Esophagus mucosa (tissue), 1 donor: Measurements from ENCODE around the gene DENND4B. TPM values are rescaled to one million over a fixed set of nuclear protein-coding genes. Genes with fewer than 3 reads are reported as not detected.
"Not testable (repeated sequence)": the region's sequence is repeated elsewhere in the genome, so short reads cannot be mapped to it uniquely, and the experiment has no call there.

ENCODE experiments used
- ATAC-seq: fragments of 200-7000 bp; cut with Tn5 transposase; one replicate; pipeline ENCODE4 v1.9.1; 2020
- total RNA-seq: library from RNA; stranded (reverse); gene quantifications from one replicate; pipeline ENCODE4 v1.2.4, GENCODE V29; 2023
- donor health status: DM: yes; HTN: yes; CAD: no.

DENND4B gene
- total RNA-seq, result 12.1 TPM

- ATAC-seq, result peak; percentile 79
Measured at GRCh38 chr1:153946622-153947241, at the start of gene DENND4B. DENND4B (minus strand) TSS chr1:153946718; CDS start chr1:153944374, 2,344 bp downstream.

- no peak for ATAC-seq
Measured at GRCh38 chr1:153995640-153996039, 49.1 kb upstream of the DENND4B start.

- no peak for ATAC-seq
Measured at GRCh38 chr1:153995202-153995601, 48.7 kb upstream of the DENND4B start.

- ATAC-seq, result no peak
Measured at GRCh38 chr1:153991806-153992205, 45.3 kb upstream of the DENND4B start.

- no peak for ATAC-seq
Measured at GRCh38 chr1:153991151-153991630, 44.7 kb upstream of the DENND4B start.

- ATAC-seq, result peak; percentile 85
Measured at GRCh38 chr1:153990468-153991150, 44.1 kb upstream of the DENND4B start, which contains the start of gene RPS27. RPS27 (plus strand) TSS chr1:153990762; CDS start chr1:153990797, 35 bp downstream.

GRCh38 chr1:153987621-153988020 is 41.1 kb upstream of the DENND4B start:
- ATAC-seq, result no peak

- ATAC-seq, result peak; percentile 72
Measured at GRCh38 chr1:153985941-153986761, 39.6 kb upstream of the DENND4B start, which contains the start of gene RAB13. RAB13 (minus strand) TSS chr1:153986339; CDS start chr1:153986236, 103 bp downstream.

GRCh38 chr1:153985341-153985912 is 38.9 kb upstream of the DENND4B start:
- ATAC-seq, result peak; percentile 11

GRCh38 chr1:153984123-153984894 is 37.8 kb upstream of the DENND4B start:
- no peak for ATAC-seq

- ATAC-seq, result not testable (repeated sequence)
Measured at GRCh38 chr1:153981735-153982134, 35.2 kb upstream of the DENND4B start.

GRCh38 chr1:153979091-153979490 is 32.6 kb upstream of the DENND4B start:
- ATAC-seq, result not testable (repeated sequence)

- no peak for ATAC-seq
Measured at GRCh38 chr1:153978274-153978909, 31.9 kb upstream of the DENND4B start.

GRCh38 chr1:153977250-153978240 is 31.0 kb upstream of the DENND4B start, which contains the start of gene JTB:
JTB (minus strand) TSS chr1:153977674; CDS start chr1:153977252, 422 bp downstream.
- peak; percentile 91 for ATAC-seq

GRCh38 chr1:153976819-153977249 is 30.3 kb upstream of the DENND4B start:
- no peak for ATAC-seq

GRCh38 chr1:153973525-153973924 is 27.0 kb upstream of the DENND4B start:
- no peak for ATAC-seq

- no peak for ATAC-seq
Measured at GRCh38 chr1:153973071-153973470, 26.6 kb upstream of the DENND4B start.

GRCh38 chr1:153970346-153970745 is 23.8 kb upstream of the DENND4B start:
- ATAC-seq, result no peak

- ATAC-seq, result no peak
Measured at GRCh38 chr1:153968972-153969371, 22.5 kb upstream of the DENND4B start.

GRCh38 chr1:153968408-153968807 is 21.9 kb upstream of the DENND4B start:
- ATAC-seq, result no peak
